Measurements from ENCODE around the gene C17orf100.
"Not testable (repeated sequence)": the region's sequence is repeated elsewhere in the genome, so short reads cannot be mapped to it uniquely, and the experiment has no call there.

The C17orf100 gene

DNA sequence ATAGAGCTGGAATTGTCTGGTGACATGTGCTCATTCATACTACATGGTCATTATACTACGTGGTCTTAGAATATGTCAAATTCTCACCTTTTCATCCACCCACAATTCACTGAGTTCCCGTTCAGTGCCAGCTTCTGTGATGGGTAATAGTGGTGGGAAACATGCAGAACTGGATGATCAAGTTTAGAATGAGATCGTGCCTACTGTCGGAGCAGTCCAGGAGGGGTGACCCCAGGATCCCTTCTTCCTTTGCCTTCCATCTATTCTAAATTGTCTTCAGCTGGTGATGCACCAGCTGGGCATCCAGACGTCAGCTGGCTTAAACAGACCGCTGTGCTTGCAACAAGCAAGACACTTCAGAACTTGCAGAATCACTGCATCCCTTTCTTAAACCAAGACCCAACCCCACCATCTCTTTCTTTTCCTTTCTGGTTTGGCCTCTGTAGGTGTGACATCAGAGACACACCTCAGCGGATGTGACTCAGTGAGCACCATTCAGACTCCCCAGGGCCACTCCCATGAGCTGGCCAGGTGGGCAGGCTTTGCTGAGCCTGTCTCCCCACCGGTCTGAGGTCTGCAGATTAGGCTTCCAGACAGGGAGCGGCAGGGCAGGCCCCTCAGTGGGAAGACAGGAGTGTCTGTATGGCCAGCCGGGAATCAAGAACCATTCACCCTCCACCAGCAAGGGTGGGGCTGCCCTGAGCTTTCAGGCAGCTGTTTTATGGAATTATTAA is 18.1 kb downstream of the C17orf100 start:
- DNase-seq: no peak

- no peak for DNase-seq
Observed at GRCh38 chr17:6670571-6670970, 19.0 kb downstream of the C17orf100 start.

- DNase-seq: no peak
Observed at GRCh38 chr17:6670999-6671398, 19.4 kb downstream of the C17orf100 start.

DNA sequence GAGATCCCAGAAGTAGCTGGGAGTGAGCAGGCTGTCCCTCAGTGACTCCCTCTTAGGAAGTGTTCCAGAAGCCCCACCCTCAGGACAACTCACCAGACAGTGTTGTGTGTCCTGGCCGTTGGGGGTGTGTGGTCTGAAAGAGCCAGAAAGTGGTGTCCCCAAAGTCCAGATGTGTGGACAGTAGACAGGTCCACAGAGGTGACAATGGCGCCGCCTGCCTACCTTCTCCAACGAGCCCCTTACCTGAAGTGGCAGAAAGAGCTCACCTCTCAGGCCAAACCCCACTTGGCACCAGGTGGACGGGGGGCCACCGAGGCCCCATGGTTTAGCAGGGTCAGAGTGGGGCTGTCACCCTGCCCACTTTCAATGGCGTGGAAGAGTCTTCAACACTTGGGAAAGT is 19.9 kb downstream of the C17orf100 start:
- DNase-seq: no peak

DNA sequence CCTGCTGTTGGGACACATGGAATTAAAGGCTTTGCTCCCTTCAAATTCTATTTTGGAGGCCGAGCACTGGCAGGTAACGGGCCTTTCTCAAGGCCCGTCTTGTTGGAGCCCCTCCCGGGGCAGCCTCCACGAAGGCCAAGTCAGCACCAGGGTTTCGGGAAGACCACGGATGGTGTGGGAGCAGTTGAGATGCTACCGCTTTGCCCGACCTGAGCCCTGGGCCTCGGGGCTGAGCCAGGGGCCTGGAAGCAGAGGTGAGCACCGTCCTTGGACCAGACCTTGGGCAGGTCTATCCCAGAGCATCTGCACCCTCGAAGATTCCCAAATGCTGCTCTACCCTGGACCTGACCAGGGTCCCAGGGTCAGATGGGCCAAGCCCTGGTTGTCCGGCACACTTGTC is 23.0 kb downstream of the C17orf100 start:
- no peak for DNase-seq

DNA sequence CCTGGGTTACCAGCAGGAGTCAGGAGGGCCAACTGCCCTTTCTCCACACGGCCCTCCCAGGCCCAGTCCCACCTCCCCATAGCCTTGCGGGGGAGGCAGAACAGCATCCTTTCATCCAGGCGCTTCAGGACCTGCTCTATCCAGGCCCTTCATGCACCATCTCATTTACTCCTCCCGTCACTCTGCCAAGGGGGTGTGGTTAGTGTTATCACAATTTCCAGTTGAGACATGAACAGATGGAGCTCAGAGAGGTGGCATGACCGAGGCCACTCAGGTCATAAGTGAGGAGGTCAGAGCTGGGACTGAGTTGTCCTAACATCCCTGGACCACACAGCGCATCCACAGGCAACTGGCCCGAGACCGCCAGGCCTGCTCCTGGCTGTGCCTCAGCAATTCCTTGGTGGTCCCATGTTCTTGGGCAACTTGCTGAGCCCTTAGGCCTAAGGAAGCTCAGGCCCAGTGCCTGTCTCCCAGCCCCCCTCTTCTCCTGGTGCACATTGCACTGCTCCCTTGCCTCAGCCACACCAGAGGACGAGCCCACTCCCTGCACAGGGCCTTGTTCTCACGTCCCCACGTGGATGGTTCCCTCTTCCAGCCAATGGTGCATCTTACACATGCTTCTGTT is 23.8 kb downstream of the C17orf100 start:
- DNase-seq: no peak

DNA sequence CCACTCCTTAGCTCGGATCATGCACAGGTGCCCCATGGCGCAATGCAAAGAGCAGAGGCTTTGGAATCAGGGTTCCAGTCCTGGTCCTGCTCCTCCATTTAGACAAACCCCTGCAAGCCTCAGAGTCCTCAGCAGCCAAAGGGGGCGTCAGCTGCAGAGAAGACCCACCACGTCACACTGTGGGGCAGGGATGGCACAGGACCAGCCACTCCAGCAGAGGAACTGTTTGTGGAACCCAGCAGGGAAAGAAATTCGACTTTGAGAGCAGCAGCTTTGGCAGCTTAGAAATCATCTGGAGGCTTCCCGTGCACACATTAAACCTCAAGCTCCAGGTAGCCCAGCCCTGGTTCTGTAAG is 25.2 kb downstream of the C17orf100 start:
- DNase-seq: no peak

DNA sequence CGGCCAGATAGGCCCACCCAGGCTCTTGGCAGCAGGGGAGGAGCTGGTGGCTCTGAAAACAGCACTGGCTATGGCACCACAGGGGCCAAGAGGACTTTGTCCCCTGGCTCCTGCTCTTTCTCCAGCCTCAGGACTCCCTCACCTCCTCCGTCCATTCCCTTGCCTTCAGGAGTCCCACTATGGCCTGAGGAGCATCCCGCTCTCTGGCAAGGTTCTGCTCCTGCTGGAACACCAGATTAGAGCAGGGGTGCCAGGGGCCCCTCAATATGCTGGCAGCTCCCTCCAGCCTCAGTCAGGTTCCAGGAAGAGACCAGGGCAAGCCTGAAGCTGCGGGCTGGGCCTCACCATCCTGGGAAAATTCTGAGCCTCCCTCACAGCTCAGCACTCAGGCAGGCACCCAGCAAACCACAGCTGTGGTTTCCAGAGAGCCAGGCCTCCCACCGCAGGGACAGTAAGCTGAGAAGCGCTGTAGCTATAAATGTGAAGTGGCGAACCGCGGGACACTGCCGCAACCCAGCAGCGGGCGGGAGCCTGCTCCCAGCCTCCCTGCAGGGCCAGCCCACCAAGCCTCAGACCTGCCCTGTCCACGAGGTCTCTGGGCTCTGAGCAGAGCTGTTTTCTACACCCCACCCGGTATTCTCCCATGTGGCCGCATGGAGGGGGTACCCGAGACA is 25.7 kb downstream of the C17orf100 start:
- no peak for DNase-seq

DNA sequence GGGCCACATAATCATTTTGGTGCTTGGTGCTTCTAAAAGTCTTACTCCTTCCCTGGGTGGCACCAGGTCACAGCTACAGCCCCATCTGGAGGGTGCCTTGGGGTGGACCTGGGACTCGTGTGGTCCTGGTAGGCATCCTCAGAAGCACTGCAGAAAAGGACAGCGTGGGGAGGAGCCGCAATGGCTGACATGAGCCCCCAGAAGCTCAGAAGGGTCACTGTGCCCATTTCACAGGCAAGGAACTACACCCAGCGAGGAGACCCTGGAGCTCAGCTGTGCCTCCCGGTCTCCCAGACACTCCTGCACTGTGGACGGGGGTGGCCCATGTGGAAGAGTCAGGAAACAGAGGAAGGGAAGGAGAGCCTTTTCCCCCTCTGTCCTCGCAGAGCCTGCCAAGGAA is 26.4 kb downstream of the C17orf100 start:
- no peak for DNase-seq

DNA sequence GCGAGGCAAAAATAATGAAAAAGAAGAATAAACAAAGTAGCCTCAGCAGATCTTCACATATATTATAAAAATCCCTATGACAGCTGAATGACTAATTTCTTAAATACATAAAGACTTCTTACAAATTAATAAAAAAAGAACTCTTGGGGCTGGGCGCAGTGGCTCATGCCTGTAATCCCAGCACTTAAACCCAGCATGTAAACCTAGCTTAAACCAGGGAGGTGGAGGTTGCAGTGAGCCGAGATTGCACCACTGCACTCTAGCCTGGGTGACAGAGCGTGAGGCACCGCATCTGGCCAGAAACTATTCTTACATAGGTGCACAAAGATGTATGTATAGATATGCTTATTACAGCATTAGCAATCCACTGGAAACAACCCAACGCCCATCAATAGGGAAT is 27.7 kb downstream of the C17orf100 start:
- DNase-seq: no peak

DNA sequence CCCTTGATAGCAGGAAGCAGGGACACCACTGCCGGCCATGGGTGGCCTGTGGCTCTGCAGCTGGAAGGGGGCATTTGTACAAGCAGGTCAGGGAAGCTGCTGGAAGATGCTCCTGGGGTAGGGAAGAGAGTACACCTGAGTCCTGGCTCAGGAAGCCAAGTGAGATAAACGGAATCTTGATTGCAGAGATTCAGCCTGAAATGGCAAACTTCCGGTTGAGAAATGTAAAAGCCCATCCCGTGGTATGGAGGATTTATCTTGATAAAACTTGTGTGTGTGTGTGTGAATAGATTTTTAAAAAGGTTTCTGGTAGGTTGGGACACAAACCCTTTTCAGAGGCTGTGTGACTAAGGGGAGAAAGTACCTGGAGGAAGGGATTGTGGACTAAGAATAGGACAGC is 29.6 kb downstream of the C17orf100 start:
- no peak for DNase-seq

DNA sequence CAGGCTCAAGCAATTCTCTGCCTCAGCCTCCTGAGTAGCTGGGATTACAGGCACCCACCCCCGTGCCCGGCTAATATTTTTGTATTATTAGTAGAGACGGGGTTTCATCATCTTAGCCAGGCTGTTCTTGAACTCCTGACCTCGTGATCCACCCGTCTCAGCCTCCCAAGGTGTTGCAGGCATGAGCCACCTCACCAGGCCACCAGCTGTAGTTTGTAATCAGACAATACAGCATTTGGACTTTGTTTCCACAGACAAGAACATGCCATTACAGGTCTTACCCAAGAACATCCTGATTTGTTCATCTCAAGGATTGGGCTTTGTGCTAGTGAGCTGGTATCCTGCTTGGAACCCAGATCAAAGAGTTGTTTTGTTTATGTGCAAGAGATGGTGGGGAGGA is 30.1 kb downstream of the C17orf100 start:
- no peak for DNase-seq

DNA sequence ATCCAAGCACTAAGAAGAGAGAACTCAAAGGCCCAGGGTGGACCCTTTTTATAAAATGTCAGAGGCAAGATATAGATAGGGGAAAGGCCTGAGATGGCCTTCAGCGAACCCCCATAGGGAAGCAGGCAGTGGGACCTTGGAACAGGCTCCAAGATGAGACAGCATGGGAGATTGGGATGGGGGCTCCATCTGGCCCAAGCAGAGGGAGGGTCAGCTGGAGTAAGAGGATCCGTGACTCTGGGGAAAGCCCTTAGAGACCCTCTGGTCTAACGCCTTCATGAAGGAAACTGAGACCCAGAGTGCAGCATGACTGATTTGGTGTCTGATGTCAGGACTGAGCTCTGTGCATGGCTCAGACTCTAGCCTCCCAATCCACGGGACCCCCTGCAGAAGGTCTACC is 30.8 kb downstream of the C17orf100 start:
- no peak for DNase-seq

DNA sequence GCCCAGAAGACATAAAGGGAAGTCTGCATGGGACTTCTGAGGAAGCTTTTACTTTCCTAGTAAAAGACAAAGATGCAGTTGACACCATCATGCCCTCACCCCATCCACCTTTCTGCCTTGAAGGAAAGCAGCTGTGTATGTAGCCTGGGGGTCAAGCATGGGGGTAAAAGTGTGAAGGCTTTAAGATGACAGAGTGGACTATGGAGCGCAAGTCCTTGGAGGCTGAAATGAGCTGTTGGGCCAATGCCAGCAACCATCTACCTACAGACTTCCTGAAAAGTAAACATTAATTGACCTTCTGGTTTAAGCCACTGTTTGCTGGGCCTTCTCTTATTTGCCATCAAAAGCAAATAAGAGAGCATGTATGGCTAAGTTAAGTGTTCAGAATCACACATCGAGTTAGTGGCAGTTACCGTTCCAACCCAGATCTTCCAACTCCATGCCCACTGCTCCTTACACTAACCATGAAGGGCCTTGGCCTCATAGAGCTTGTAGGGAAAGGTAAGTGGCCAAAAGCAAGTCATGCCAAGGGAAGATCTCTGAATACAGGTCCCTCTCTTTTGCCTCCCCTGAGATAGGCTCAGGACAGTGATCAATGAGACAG is 31.6 kb downstream of the C17orf100 start:
- DNase-seq: no peak

DNA sequence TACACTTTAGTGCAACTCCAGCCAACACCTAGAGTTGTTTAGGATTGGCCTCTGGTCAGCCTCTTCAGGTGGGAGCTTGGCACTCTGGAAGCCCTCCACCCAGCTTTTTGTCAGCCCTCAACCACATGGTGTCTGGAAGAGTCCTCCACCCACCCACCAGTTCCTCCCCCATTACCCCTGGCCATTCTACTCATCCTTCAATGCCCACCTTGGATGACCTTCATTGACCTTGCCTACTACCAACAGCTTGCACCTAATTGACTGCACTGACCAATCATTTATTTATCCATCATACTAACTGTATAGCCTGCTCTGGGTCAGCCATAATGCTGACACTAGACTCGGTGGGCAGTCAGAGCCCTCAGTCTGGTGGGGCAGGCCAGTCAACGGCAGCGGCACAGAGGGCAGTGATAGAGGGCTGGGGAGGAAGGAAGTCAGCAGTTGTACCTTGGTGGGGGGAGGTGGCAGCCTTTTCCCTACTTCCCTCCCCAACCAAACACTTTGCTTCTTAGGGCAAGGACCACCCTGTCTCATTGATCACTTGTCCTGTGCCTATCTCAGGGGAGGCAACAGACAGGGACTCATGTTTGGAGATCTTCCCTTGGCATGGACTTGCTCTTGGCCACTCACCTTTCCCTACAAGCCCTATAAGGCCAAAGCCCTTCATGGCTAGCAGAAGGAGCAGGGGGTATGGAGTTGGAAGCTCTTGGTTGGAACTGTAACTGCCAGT is 32.3 kb downstream of the C17orf100 start:
- DNase-seq: no peak

- no peak for DNase-seq
Observed at GRCh38 chr17:6684460-6684783, 32.9 kb downstream of the C17orf100 start.

GRCh38 chr17:6684881-6685767 is 33.6 kb downstream of the C17orf100 start:
- no peak for DNase-seq

GRCh38 chr17:6686026-6686425 is 34.5 kb downstream of the C17orf100 start:
- no peak for DNase-seq

DNA sequence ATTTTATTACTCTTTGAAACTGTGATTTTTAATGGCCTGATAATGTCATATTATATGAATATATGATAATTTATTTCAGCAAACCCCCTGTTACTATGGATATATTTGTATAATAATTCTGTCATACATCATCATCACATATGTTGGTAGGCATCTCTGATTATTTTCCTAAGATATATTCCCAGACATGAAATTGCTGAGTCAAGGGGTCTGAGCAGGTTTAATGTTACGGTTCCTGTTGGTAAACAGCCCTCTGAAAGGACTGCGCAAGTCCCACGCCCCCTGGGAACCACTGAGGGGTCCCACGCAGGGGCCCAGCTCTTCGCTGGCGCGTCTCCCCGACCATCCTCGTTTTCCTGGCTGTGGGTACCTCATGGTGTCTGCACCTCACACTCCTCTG is 37.4 kb downstream of the C17orf100 start:
- DNase-seq: no peak

DNA sequence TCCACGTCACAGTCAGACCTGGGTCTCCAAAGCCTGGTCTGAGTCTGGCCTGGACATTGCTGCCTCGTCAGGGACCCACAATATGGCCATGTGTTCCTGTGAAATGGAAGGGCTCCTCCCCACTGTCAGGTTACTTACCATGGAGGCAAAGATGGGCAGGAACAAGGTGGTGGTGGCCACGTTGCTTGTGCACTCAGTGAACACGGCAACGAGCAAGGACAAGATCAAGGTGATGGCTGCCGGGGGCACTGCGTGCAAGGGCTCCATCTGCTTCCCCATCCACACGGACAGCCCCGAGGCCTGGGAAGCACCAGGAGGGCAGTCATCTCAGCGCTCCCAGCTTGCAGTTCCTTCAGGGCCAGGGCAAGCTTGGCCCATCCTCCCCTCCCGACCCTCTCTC is 39.1 kb downstream of the C17orf100 start:
- DNase-seq: no peak

DNA sequence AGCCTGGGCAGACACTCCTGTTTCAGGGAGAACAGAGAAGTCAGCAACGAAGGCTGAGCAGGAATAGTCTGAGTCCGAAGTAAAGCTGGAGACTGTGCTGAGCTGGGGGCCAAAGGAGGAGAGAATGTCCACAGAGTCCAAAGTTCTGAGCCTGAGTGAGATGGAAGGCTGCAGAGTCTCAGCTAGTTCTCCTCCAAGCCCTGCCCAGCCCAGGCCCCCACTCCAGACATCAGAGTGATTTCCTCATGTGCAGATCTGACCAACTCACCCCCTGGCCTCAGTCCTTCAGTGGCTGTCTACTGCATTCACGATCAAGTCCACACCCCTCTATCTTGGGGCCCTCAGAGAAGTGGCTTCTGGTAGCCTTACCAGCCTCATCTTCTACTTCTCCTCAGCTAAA is 40.0 kb downstream of the C17orf100 start:
- DNase-seq: no peak

- not testable (repeated sequence) for DNase-seq
Observed at GRCh38 chr17:6691958-6692357, 40.4 kb downstream of the C17orf100 start.
